Measurements from ENCODE around the gene TRMT61B.

GRCh38 chr2:28904295-28904694 is 34.2 kb upstream of the TRMT61B start:
- TF ChIP-seq CTCF (IDR thresholded peaks at IDR 0.05) (no peak), POLR2A (IDR thresholded peaks at IDR 0.05) (no peak)

Measured in heart left ventricle (tissue), 13 donors.